Adrenal gland (tissue), 5 donors: ENCODE results near the gene C1orf94.

Experiments
- POLR2A ChIP-seq, 2 donors: fragments of 450-650 bp; IDR thresholded peaks; one replicate each; pipeline ENCODE4 v1.6.1; 2017; ENCODE audit warnings: antibody characterized with exemption in 2 of 2, mild to moderate bottlenecking in 2 of 2, moderate library complexity in 1 of 2
- TF ChIP-seq, protein P1 (sequence below), 6 experiments: fragments of 450-650 bp in 4 of 6; fragments of 200-600 bp in 2 of 6; sonication (generic) in 1 of 6; IDR thresholded peaks; 1 replicate in 5 of 6; 2 replicates in 1 of 6; pipeline versions ENCODE4 v1.5.1 to v1.8.0; 2016 to 2021; ENCODE audit warnings: antibody characterized with exemption in 6 of 6, mild to moderate bottlenecking in 2 of 6, moderate library complexity in 1 of 6
- donor health status: DM: no; HTN: no; CAD: no.

- TF ChIP-seq, protein P1, sequence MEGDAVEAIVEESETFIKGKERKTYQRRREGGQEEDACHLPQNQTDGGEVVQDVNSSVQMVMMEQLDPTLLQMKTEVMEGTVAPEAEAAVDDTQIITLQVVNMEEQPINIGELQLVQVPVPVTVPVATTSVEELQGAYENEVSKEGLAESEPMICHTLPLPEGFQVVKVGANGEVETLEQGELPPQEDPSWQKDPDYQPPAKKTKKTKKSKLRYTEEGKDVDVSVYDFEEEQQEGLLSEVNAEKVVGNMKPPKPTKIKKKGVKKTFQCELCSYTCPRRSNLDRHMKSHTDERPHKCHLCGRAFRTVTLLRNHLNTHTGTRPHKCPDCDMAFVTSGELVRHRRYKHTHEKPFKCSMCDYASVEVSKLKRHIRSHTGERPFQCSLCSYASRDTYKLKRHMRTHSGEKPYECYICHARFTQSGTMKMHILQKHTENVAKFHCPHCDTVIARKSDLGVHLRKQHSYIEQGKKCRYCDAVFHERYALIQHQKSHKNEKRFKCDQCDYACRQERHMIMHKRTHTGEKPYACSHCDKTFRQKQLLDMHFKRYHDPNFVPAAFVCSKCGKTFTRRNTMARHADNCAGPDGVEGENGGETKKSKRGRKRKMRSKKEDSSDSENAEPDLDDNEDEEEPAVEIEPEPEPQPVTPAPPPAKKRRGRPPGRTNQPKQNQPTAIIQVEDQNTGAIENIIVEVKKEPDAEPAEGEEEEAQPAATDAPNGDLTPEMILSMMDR (IDR thresholded peaks at IDR 0.05): no peak
- TF ChIP-seq POLR2A (IDR thresholded peaks at IDR 0.05): no peak
Observed at GRCh38 chr1:34130306-34130705, 46.4 kb upstream of the C1orf94 start.
